Vagina (tissue), 2 donors: ENCODE results near the gene ITFG1. TPM values are rescaled to one million over a fixed set of nuclear protein-coding genes. Genes with fewer than 3 reads are reported as not detected.

Source experiments
- DNase-seq, 2 donors: peaks; one replicate each; pipeline ENCODE4 v3.0.0-alpha.2; 2017; ENCODE audit errors: extremely low spot score in 2 of 2
- H3K27ac ChIP-seq: fragments of 200-600 bp; sonication (generic); one replicate; pipeline ENCODE4 v1.5.1; 2019
- H3K27me3 ChIP-seq: fragments of 200-600 bp; sonication (generic); one replicate; pipeline ENCODE4 v1.5.1; 2019
- H3K36me3 ChIP-seq, 2 donors: fragments of 200-600 bp; sonication (generic); one replicate each; pipeline ENCODE4 v1.5.1; 2017 to 2019
- H3K4me1 ChIP-seq: fragments of 200-600 bp; sonication (generic); one replicate; pipeline ENCODE4 v1.5.1; 2019
- H3K4me3 ChIP-seq, 2 donors: fragments of 200-600 bp; sonication (generic); 1 replicate in 1 of 2; 2 replicates in 1 of 2; pipeline ENCODE4 v1.5.1; 2016 to 2019
- H3K9me3 ChIP-seq: fragments of 200-600 bp; sonication (generic); one replicate; pipeline ENCODE4 v1.5.1; 2019
- CTCF ChIP-seq, 3 experiments: fragments of 450-650 bp in 2 of 3; fragments of 200-600 bp in 1 of 3; sonication (generic) in 1 of 3; IDR thresholded peaks; one replicate each; pipeline ENCODE4 v1.5.1; 2017 to 2019; ENCODE audit warnings: antibody characterized with exemption in 3 of 3, mild to moderate bottlenecking in 2 of 3, moderate library complexity in 2 of 3
- POLR2A ChIP-seq, 2 donors: fragments of 450-650 bp; IDR thresholded peaks; one replicate each; pipeline ENCODE4 v1.6.1; 2017; ENCODE audit warnings: antibody characterized with exemption in 2 of 2, mild to moderate bottlenecking in 2 of 2, moderate library complexity in 2 of 2
- POLR2AphosphoS5 ChIP-seq, 2 donors: sonication (generic); formaldehyde crosslinking; IDR thresholded peaks; one replicate each; pipeline ENCODE4 v1.9.0; 2017; ENCODE audit warnings: antibody characterized with exemption in 2 of 2, mild to moderate bottlenecking in 2 of 2, low read depth in 1 of 2; ENCODE audit not compliant: insufficient read depth in 1 of 2
- intact Hi-C: fragments of 100-400 bp; cut with DNase I; formaldehyde crosslinking; loops from one replicate; pipeline ENCODE4 v1.15.1; 2023
- total RNA-seq: library from RNA; depleted of rRNA; stranded (reverse); fragments of >200 nt; gene quantifications from one replicate; pipeline ENCODE4 v1.2.3, GENCODE V29; 2016

ITFG1 gene
- 24.8 TPM for total RNA-seq

DNA sequence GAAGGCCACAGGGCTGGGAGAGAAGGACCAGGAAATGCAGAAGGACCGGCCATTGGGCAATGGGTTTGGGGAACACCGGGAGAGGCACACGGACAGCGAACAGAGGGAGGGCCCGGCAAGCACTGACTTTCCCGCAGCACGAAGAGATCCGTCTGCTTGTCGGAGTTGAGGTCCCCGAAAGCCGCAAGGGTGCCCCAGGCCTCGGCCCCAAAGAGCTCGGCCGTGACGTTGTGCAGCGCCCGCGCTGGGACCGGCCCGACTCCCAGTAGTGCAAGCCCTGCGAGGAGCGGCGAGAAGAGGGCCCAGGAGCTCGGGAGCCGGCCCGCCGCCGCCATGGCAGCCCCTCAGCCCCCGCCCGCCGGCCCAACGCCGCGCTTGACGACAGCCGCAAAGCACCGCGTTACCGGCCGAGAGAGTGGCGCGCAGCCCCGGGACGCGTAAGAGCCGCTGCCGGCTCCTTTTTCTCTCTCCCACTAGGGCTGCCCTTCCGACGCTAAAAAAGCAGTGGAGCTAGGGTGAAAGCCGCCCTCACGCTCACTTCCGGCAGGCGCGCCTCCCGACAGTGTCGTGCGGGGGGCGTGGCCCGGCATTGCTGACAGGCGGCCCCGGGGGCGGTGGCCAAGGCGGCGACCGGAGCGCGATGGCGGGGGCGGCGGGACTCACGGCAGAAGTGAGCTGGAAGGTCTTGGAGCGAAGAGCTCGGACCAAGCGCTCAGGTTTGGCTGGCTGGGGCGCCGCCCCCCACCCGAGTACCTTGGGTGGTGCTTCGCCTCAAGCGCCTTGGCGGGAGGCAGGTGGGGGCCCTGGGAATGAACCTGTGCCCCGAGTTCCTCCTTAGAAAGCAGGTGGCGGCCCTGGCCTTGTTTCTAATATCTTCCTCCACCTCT, at the start of gene ITFG1, which contains the start of gene PHKB:
Gene ITFG1 (minus strand): TSS at position 353 of the 887 bp plus-strand sequence. CDS start 18 bp downstream, at position 335.
Gene PHKB (plus strand): TSS at position 621 of the 887 bp plus-strand sequence. CDS start 20 bp downstream, at position 641.
- Histone ChIP-seq H3K4me3 (peak within 1 kb of the TSS; percentile 60 to 91), H3K9me3 (no peaks in the 10 kb centered on the region), H3K36me3 (peaks cover 0 to 13% of the 10 kb centered on the region in 2 donors), H3K4me1 (peaks cover 42% of the 10 kb centered on the region), H3K27me3 (no peaks in the 10 kb centered on the region), H3K27ac (peak within 1 kb of the TSS; percentile 90)
- intact Hi-C loops = no loop called here
- TF ChIP-seq POLR2A (IDR thresholded peaks at IDR 0.05) = no peak
- TF ChIP-seq POLR2AphosphoS5 (IDR thresholded peaks at IDR 0.05; ENCODE audit: insufficient read depth in 1 of 2, low read depth in 1 of 2) = peak; percentile 67 to 73
- no peak for TF ChIP-seq CTCF (IDR thresholded peaks at IDR 0.05)
- peak in 1 of 2 donors; percentile 88 for DNase-seq

GRCh38 chr16:47507701-47508100, 46.8 kb upstream of the ITFG1 start:
- intact Hi-C loops = no loop called here
- H3K4me3 ChIP-seq = no peak overlapping the region
- DNase-seq = no peak
- no peak overlapping the region for H3K27ac ChIP-seq
- peaks cover 8% of the 10 kb centered on the region for H3K4me1 ChIP-seq
- H3K36me3 ChIP-seq = peaks cover 0 to 41% of the 10 kb centered on the region in 2 donors
- H3K27me3 ChIP-seq = no peaks in the 10 kb centered on the region
- no peak for TF ChIP-seq POLR2A (IDR thresholded peaks at IDR 0.05)
- no peak for TF ChIP-seq CTCF (IDR thresholded peaks at IDR 0.05)
- TF ChIP-seq POLR2AphosphoS5 (IDR thresholded peaks at IDR 0.05; ENCODE audit: insufficient read depth in 1 of 2, low read depth in 1 of 2) = no peak
- H3K9me3 ChIP-seq = no peaks in the 10 kb centered on the region

DNA sequence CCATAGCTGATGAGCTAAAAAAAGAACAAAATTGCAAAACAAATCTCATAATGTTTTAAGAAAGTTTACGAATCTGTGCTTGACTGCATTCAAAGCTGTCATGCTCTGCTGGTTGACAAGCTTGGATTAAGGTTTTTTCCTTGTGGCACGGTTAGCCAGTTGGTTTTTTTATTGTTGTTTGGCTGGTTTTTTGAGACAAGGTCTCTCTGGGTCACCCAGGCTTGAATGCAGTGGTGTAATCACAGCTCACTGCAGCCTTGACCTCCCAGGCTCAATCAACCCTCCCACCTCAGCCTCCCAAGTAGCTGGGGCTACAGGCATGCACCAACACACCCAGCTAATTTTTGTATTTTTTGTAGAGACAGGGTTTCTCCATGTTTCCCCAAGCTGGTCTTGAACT, 45.9 kb upstream of the ITFG1 start:
- H3K27me3 ChIP-seq = no peaks in the 10 kb centered on the region
- no peaks in the 10 kb centered on the region for H3K9me3 ChIP-seq
- peaks cover 8% of the 10 kb centered on the region for H3K4me1 ChIP-seq
- no peak for TF ChIP-seq POLR2A (IDR thresholded peaks at IDR 0.05)
- TF ChIP-seq CTCF (IDR thresholded peaks at IDR 0.05) = no peak
- intact Hi-C loops = no loop called here
- no peak overlapping the region for H3K4me3 ChIP-seq
- H3K27ac ChIP-seq = no peak overlapping the region
- DNase-seq = no peak
- peaks cover 0 to 38% of the 10 kb centered on the region in 2 donors for H3K36me3 ChIP-seq

DNA sequence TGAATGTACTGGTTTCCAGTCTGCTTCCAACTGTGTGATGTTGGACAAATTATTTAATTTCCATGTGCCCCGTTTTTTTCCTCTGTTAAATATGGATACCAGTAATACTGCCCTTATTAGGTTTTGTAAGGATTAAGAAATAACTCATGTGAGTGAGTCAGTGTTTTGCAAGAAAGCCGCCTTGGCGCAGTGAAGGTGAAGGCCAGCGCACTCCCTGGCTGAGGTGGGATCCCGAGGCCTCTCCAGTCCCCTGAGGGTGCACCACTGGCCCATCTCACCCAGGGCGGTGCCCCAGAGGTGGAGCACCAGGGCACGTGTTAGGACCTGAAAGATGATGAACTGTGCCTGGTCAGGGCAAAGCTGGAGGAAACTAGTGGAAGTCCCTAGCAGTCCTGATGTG, 43.7 kb upstream of the ITFG1 start:
- peaks cover 0 to 52% of the 10 kb centered on the region in 2 donors for H3K36me3 ChIP-seq
- DNase-seq = no peak

More for the DNA sequence above, 43.7 kb upstream of the ITFG1 start:
- TF ChIP-seq POLR2AphosphoS5 (IDR thresholded peaks at IDR 0.05; ENCODE audit: insufficient read depth in 1 of 2, low read depth in 1 of 2) (no peak), POLR2A (IDR thresholded peaks at IDR 0.05) (no peak), CTCF (IDR thresholded peaks at IDR 0.05) (no peak)
- H3K27ac ChIP-seq = no peak overlapping the region
- intact Hi-C loops = no loop called here
- H3K9me3 ChIP-seq = no peaks in the 10 kb centered on the region
- no peaks in the 10 kb centered on the region for H3K27me3 ChIP-seq
- H3K4me1 ChIP-seq = peaks cover 8% of the 10 kb centered on the region
- no peak overlapping the region for H3K4me3 ChIP-seq
